ACHN (cell line): ENCODE results near the gene INPP5A.
"Not testable (repeated sequence)": the region's sequence is repeated elsewhere in the genome, so short reads cannot be mapped to it uniquely, and the experiment has no call there.

Experiments used
- DNase-seq: peaks from one replicate; pipeline ENCODE4 v3.0.0-alpha.2; 2015
- in situ Hi-C: cut with HindIII; loops from 2 replicates; pipeline ENCODE4 v1.10.0; 2017; ENCODE audit warnings: low sequenced_read_pairs, low pct_ligation_motif_present, low pct_unique_long_range_greater_than_20kb

The INPP5A gene

GRCh38 chr10:132808383-132809231 is 271.0 kb downstream of the INPP5A start:
- DNase-seq: no peak
- in situ Hi-C loops: no loop called here

GRCh38 chr10:132809232-132810140 is 271.9 kb downstream of the INPP5A start:
- in situ Hi-C loops: no loop called here

GRCh38 chr10:132810141-132810806 is 272.7 kb downstream of the INPP5A start:
- in situ Hi-C loops: no loop called here
- DNase-seq: no peak

More at GRCh38 chr10:132809232-132810140, 271.9 kb downstream of the INPP5A start:
- DNase-seq: no peak

DNA sequence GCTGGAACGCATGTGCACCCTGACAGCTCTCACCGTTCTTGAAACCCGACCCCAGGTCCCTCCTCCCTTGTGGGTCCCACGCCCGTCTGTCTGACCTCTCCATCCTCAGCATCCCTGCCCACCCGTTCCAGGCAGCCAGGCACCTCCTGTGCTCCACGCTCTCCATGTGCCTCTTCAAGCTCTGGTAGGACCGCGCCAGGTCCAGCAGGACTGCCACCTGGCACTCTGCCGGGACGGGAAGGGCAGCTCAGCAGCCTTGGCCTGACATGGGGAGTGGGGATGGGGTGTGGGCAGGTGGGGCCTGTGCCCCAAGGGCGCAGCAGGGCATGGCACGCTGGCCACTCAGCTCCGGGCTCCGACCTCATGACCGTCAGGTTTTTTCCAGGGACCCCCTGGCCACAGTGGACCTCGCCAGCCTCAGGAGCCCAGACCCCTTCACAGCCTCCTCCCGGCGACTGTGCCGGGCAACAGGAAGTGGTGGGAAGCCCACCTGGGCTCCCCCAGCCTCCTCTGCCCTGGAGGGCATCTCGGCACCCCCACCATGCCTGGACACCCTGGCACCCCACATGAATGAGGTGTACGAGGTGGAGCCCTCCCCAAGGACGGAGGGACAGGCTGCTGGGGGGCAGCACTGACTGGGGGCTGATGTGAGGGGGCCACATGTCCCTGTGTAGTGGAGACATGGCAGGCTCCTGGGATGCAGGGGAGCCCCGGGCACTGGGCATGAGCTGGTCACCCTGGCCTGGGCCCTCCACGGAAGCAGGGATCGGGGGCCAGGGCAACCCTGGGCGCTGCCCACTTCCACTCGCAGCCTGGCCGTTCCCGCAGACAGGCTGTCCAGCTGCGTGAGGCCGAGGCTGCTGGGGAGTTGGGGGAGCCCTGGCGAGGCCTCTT is 273.5 kb downstream of the INPP5A start:
- in situ Hi-C loops: no loop called here
- DNase-seq: no peak

DNA sequence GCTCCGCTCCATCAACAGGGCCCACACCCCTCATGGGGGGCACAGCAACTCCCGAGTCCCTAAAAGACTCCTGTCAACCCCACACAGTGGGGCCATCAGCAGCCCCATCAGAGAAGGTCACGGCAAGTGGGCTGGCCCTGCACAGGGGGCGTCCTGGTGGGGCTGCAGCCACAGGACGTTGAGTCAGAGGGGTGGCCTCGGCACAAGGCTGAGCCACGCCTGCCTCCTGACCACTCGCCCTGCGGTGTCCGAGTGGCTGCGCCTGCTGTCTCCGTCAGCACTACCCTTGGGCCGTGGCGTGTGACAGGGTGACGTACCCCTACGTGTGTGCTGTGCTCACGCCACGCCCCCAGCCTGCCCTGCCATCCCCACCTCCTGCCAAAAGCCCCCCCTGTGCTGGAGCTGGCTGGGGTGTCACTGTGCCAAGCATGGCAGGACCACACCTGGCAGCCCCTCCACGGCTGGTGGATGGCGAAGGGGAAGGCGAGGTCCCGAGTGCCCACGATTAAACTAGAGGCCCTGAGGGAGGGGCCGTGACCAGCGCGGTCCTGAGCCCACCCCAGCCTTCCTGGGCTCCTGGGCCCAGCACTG is 274.4 kb downstream of the INPP5A start:
- no peak for DNase-seq
- in situ Hi-C loops: no loop called here

DNA sequence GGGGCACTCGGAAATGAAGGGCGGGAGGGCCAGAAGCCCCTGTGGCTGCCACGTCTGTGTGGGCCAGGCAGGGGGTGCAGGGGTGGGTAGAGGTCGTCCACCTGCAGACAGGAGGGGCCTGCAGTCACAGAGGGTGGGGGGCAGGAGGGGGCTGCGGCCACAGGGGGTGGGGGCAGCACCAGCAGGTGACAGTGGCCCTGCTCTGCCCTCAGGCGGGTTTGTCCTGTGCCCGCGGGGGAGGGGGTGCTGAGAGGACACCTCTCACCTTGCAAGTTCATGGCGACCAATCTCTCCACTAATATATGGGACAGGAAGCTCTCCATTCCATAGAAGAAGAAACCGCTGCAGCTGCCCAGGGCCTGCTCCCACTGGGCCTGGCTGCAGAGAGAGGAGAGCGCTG is 274.9 kb downstream of the INPP5A start:
- in situ Hi-C loops: no loop called here
- no peak for DNase-seq

GRCh38 chr10:132813001-132813401 is 275.4 kb downstream of the INPP5A start:
- in situ Hi-C loops: no loop called here

DNA sequence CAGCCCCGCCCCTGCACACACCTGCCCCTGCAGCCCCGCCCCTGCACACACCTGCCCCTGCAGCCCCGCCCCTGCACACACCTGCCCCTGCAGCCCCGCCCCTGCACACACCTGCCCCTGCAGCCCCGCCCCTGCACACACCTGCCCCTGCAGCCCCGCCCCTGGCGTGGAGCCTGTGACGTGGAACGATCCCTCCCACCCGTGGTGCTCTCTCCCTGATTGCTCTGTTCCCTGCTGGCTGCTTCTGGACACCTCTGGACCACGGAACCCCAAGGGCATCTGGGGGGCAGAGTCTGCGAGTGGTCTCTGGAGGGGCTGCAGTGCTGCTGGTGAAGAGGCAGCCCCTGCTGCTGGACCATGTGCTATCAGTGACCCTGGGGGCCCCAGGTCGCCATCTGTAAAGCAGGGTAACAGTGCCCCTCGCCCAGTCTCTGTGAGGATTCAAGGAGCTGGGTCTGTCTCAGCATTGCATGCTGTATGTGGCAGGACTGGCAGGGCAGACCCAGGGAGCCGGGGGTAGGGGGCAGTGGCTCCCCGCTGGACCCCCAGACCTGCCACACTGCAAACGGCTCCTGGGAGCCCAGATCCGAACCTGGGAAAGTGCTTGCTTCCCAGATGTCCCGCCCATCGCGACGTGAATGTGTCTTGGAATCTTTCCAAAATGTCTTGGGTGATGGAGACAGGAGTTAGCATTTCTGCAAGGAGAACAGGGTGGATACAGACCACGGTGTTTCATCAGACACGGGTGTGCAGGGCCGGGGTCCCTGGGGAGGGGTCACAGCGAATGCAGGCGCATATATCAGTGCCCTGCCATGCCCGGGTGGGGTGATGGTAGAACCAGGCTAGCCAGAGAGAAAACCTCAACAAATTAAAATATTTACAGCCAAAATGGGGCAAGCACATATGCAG is 276.2 kb downstream of the INPP5A start:
- in situ Hi-C loops: no loop called here
- DNase-seq: no peak

More at GRCh38 chr10:132813001-132813401, 275.4 kb downstream of the INPP5A start:
- no peak for DNase-seq

DNA sequence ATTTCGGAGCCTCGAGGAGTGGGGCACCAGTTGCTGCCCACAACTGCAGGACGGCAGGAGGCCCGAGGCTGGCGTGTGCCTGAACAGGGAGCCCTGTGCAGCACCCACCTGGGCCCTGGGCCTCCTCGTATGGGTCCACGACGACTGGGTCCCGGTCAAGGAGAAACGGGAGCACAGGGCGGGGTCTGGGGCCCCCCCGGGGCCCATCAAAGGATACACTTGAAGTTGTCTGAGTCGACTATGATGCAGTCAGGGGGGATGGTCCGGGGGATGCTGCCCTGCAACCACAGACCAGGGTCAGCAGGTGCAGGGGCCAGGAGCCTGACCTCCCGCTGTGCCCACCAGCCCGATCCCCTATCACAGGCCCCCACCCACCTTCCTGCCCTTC is 276.9 kb downstream of the INPP5A start:
- in situ Hi-C loops: no loop called here
- no peak for DNase-seq

DNA sequence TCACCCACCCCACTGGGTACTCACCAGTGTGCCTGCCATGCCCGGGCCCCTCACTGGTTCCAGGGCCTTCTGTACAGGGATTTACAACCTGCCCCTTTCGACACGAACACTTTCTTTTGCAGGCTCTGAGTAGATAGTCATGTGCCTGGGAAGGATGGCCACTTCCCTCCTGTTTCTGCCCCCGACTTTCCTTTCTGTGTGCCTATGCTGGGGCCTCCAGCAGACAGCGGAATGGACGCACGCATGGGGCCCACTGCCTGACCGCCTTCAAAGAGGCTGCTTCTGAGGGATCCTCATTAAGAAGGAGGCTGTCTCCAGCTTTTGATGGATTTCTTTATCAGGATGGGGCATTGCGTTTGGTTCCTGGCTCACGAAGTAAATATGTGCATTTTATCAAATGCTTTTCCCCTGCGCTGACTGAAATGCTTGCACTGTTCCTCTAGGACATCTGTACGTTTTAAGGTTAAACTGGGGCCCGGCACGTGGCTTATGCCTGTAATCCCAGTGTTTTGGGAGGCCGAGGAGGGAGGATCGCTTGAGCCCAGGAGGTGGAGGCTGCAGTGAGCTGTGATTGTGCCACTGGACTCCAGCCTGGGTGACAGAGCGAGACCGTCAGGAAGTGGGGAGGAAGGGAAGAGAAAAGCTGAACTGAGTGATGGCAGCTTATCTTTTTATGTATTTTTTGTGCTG is 277.7 kb downstream of the INPP5A start:
- no peak for DNase-seq
- in situ Hi-C loops: no loop called here

DNA sequence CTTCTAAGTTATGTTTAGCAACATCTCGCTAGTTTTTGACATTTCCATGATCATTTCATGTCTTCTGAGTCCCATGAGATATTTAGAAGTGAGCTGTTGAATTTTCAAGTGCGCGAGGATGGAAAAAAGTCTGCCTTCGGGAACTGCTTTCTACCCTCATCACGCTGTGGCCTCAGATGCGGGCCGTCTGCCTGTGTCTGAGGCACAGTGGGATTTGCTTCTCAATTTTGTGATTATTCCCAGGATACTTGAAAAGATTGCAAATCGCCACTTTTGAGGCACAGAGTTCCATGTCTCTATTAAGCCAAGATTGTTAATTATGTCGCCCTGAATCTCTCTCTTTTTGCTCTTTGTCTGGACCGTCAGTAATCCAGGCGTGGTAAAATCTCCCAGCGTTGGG is 279.1 kb downstream of the INPP5A start:
- no peak for DNase-seq
- in situ Hi-C loops: no loop called here

DNA sequence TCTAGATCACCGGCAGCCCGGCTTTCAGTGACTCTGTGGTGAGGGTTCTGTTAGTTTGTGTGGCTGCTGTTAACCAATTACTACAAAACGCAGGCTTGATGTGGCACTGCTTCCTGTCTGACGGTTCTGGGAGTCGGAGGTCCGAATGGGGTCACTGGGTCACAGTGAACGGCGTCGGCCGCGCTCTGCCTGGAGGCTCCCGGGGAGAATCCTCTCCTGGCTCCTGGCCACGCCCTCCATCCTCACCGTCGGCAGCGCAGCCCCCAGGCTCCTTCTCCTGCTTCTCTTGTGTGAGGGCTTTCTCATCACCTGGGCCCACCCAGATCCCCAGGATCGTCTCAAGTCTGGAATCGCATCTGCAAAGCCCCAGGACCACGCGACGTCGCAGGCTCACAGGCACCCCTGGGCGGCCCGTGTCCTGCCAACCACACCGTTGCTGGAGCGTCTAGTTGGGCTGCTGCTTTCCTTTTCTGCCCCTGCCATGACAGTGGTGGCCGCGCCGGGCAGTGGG is 280.2 kb downstream of the INPP5A start:
- in situ Hi-C loops: no loop called here
- no peak for DNase-seq

GRCh38 chr10:132820056-132820455 is 282.5 kb downstream of the INPP5A start:
- in situ Hi-C loops: no loop called here

DNA sequence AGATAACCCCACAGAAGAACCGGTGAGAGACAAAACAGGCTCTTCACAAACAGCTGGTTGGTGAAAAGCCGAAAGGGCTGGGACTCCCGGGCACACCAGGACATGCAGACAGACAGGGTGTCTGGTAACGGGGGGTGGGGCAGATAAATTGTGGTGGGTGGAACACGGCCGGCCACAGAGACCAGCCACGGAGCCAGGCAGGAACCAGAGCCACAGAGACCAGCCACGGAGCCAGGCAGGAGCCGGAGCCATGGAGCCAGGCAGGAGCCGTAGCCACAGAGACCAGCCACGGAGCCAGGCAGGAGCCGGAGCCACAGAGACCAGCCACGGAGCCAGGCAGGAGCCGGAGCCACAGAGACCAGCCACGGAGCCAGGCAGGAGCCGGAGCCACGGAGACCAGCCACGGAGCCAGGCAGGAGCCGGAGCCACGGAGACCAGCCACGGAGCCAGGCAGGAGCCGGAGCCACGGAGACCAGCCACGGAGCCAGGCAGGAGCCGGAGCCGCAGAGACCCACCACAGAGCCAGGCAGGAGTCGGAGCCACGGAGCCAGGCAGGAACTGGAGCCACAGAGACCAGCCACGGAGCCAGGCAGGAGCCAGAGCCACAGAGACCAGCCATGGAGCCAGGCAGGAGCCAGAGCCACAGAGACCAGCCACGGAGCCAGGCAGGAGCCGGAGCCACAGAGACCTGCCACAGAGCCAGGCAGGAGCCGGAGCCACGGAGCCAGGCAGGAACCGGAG is 288.4 kb downstream of the INPP5A start:
- DNase-seq, in situ Hi-C loops: not testable (repeated sequence)

More at GRCh38 chr10:132820056-132820455, 282.5 kb downstream of the INPP5A start:
- DNase-seq: no peak
